ELR (cell line): ENCODE data around the gene GDF7.
"Not testable (repeated sequence)": the region's sequence is repeated elsewhere in the genome, so short reads cannot be mapped to it uniquely, and the experiment has no call there.

ENCODE experiments used
- DNase-seq: peaks from one replicate; pipeline ENCODE4 v3.0.0-alpha.2; 2015; ENCODE audit warnings: low read depth

GDF7 gene

GRCh38 chr2:20704886-20705285 lies 37.9 kb downstream of the GDF7 start:
- no peak for DNase-seq

- no peak for DNase-seq
Measured at GRCh38 chr2:20706217-20706616, 39.3 kb downstream of the GDF7 start.

- DNase-seq, result no peak
Measured at GRCh38 chr2:20706786-20707185, 39.8 kb downstream of the GDF7 start.

GRCh38 chr2:20707601-20708000 lies 40.7 kb downstream of the GDF7 start:
- no peak for DNase-seq

- not testable (repeated sequence) for DNase-seq
Measured at GRCh38 chr2:20711641-20712040, 44.7 kb downstream of the GDF7 start.

- DNase-seq, result not testable (repeated sequence)
Measured at GRCh38 chr2:20713585-20713984, 46.6 kb downstream of the GDF7 start.

GRCh38 chr2:20714412-20714811 lies 47.5 kb downstream of the GDF7 start:
- DNase-seq, result not testable (repeated sequence)

GRCh38 chr2:20716164-20716563 lies 49.2 kb downstream of the GDF7 start:
- DNase-seq, result not testable (repeated sequence)

- DNase-seq, result no peak
Measured at GRCh38 chr2:20717641-20718040, 50.7 kb downstream of the GDF7 start.

GRCh38 chr2:20722592-20723240 lies 55.8 kb downstream of the GDF7 start:
- no peak for DNase-seq

- DNase-seq, result no peak
Measured at GRCh38 chr2:20723543-20723942, 56.6 kb downstream of the GDF7 start.

GRCh38 chr2:20724500-20725053 lies 57.6 kb downstream of the GDF7 start:
- DNase-seq, result no peak

GRCh38 chr2:20725782-20726181 lies 58.8 kb downstream of the GDF7 start:
- DNase-seq, result no peak

- DNase-seq, result no peak
Measured at GRCh38 chr2:20726913-20727312, 60.0 kb downstream of the GDF7 start.

GRCh38 chr2:20728114-20728758 lies 61.3 kb downstream of the GDF7 start:
- DNase-seq, result no peak
